AG08395 (cell line): ENCODE measurements around the gene TJP1.

Experiments
- DNase-seq: peaks from one replicate; pipeline ENCODE4 v3.0.0; 2012; ENCODE audit warnings: mixed read lengths, low spot score

Gene TJP1

DNA sequence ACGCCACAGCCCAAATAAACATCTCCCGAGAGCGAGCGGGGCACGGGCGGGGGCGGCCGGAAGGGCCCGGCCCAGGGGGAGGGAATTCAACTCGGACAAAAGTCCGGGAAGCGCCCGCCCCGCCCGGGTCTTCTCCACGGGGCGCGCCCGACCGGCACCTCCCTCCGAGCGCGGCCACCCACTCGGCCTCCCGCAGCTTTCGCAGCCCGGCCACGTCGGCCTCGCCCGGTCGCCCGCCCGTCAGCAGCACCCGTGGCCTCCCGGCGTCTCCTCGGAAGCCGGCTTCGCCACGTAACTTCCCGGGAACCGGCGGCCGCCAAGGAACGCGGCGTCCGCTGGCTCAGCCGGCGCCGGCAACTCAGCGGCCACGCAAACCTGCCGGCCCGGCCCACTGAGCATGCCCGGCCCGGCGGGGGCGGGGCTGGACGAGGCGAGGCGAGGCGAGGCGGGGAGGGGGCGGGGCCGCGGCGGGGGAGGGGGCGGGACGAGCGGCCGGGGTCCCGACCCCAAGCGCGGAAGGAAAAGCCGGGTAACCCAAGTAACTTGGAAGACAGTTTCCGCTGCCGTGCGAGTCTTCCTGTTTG lies at the start of gene TJP1:
Gene TJP1 (minus strand): TSS at position 369 of the 584 bp plus-strand sequence. CDS start 440 bp downstream, outside the sequence.
- DNase-seq = peak; percentile 85

DNA sequence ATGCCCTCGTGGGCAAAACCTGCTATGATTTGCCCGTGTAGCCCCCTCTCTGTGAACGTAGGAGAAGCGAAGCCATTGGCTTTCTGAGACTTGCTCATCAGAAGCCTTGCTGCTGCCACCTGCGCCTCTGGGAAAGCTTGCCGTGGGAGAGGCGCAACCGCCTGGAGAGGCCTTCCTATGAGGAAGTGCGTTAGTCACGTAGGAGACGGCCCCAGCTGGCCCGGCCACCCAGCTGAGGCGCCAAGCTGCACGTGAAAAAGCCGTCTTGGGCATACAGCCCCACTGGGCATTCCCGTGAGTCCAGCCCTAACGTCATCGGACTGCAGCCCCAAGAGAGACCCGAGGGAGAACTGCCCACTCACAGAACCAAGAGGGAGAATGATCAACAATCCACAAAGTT lies 49.1 kb upstream of the TJP1 start:
- DNase-seq = no peak

DNA sequence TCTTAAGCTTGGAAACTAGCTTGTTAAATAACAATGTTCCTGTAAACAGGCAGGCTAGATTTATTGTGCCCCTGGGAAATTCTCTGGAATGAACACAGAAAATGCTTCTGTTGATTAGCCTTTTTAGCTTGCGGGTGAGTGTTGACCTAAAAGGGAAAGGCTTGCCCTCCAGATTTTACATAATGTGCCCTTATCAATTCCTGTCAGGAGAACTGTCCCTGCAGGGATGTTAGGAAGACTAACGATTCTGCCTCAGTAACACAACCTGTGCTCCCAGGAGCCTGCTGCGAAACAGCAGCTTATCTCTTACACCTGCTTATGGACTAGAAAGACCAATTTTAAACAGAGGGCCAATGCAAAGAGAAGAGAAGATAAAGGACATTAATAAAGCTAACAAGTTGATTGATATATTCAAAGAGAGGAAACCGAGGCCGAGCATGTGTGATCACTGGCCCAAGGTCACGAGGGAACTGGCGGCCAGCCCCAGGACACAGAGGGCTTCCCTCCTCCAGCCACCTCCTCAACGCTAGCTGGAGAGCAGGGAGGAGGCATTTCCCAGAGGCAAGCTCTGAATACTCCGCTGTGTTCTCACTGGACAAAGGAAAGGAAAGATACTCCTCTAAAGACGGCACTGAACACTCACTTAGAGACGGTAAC lies 48.4 kb upstream of the TJP1 start:
- DNase-seq = no peak

- DNase-seq = no peak
Measured at GRCh38 chr15:29867241-29868000, 45.2 kb upstream of the TJP1 start.

- no peak for DNase-seq
Measured at GRCh38 chr15:29866337-29866736, 44.1 kb upstream of the TJP1 start.

DNA sequence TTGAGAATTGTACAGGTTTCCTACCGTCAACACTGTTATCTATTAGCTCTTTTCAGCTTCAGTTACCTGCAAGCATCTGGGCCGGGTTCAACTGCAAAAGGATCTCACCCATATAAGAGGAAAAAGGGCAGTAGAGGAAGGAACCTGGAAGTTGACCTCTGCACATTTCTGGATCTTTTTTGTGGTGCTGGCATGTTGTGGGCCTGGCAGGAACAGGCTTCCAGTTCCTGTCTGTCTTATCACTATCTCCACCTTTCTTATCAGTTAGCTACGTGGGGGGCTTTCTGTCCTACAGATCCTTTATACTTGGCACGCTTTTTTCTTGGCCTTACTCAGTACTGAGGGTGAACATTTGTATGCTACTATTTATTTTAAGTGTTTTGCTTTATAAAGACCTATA lies 42.2 kb upstream of the TJP1 start:
- DNase-seq = no peak

- no peak for DNase-seq
Measured at GRCh38 chr15:29863438-29863837, 41.2 kb upstream of the TJP1 start.

DNA sequence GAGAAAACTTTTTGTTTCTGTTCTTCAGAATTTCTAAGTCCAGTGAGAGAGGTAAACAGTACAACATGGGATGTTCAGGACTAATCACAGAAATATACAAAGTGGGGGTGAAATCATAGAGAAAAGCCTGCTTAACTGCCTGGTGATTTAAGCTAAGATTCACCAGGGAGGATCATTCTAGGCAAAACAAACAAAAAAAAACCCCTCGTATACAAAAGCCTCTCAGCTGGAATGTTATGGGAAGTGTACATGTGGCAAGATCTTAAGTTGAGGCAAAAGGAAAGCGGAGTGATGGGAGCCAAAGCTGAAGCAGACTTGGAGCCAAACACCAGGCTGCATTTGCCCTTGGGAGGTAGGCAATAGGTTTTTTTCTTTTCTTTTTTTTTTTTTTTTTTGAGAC lies 40.0 kb upstream of the TJP1 start:
- DNase-seq = no peak

GRCh38 chr15:29860872-29861271 lies 38.6 kb upstream of the TJP1 start:
- DNase-seq = no peak

DNA sequence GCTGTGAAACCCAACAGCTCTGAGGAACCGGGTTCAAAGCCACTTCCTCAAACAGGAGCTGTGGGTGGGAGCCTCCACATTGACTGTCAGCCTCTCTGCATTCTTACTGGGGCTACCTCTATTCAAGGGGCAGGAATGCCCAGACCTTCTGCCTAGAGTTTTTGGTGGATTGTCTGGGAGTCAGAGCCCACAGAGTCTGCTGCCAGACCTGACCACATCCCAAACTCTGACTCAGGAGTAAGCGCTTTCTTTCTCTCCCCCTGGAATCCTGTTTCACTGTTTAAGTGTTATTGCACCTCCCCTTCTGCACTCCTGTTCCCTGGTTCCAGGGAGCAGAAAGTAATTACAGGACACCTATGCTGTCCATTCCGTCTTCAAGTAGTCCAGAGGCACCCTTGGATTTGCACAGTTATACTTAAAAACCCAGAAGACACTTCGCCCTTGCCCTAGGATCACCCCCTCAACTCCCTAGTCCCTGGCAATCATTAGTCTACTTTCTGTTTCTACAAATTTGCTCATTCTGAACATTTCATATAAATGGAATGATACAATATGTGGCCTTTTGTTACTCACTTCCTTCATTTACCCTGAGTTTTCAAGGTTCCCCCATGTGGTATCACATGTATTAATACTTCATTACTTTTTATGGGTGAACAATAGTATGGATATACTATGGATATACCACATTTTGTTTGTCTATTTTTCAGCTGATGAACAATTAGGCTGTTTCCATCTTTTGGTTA lies 37.9 kb upstream of the TJP1 start:
- peak; percentile 82 for DNase-seq

DNA sequence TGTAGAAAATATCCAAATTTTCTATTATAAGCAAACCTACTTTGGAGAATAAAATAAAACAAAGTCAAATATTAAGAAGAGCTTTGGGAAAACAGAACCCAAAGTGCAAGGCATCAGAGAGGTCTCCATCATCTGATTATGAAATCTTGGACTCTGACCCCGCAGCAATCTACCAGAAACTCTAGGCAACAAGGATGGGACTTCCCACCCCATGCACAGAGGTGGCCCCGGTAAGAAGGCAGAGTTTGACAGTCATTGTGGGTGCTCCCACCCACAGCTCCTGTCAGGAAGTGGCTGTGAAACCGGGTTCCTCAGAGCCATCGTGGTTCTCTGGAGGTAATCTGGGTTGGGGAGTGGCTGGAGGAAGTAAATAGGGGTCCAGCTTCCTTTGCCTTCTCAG lies 37.0 kb upstream of the TJP1 start:
- no peak for DNase-seq

DNA sequence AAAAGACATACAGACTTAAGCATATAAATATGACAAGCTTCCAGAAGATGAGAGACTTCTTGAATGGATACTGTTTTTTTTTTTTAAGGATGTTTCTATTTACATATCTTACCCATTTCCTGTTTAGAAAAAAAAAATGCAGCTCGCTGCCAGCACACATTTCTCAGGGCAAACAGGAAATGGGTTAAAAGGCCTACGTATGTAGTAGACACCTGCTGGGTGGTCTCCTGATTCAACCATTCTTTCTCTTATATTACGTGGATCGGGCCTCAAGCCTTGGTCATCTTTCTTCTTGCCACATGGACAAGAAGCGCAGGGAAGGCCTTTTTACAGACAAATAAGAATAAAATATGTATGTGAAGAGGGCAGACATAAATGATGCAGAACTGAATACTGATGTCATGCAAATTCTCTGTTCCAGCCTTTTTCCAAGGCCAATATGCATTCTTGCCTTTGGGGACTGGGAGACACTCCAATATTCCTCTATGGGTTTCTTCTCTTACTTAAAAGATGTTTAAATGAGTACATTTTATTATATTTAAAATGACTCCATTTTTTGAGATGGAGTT lies 35.0 kb upstream of the TJP1 start:
- no peak for DNase-seq

- DNase-seq = no peak
Measured at GRCh38 chr15:29854413-29854812, 32.1 kb upstream of the TJP1 start.

GRCh38 chr15:29853211-29853987 lies 31.1 kb upstream of the TJP1 start:
- DNase-seq = no peak

GRCh38 chr15:29852201-29852600 lies 29.9 kb upstream of the TJP1 start:
- no peak for DNase-seq

- no peak for DNase-seq
Measured at GRCh38 chr15:29849716-29850115, 27.4 kb upstream of the TJP1 start.

- DNase-seq = no peak
Measured at GRCh38 chr15:29849218-29849617, 26.9 kb upstream of the TJP1 start.

DNA sequence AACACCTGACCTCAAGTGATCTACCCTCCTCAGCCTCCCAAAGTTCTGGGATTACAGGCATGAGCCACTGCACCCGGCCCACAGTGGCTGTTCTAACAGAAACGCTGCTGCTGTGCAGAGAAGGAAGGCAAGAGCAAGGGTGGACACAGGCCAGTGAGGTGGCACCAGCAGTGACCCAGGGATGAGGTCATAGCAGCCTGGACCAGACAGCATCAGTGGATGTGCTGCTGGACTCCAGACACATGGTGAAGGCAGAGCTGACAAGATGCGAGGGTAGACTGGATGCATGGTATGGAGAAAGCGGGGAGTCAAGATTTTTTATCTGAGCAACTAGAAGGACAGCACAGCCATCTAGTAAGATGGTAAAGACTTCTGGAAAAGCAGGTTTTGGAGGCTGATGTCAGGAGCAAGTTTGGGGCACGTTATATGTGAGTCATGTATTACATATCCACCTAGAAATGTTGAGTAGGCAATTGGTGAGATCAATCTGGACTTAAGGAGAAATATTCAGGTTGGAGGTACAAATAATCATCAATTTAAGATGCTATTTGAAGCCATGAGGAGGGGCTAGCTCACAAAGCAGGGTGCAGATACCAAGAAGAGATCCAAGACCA lies 22.1 kb upstream of the TJP1 start:
- DNase-seq = peak; percentile 18

- DNase-seq = no peak
Measured at GRCh38 chr15:29842290-29842689, 20.0 kb upstream of the TJP1 start.

DNA sequence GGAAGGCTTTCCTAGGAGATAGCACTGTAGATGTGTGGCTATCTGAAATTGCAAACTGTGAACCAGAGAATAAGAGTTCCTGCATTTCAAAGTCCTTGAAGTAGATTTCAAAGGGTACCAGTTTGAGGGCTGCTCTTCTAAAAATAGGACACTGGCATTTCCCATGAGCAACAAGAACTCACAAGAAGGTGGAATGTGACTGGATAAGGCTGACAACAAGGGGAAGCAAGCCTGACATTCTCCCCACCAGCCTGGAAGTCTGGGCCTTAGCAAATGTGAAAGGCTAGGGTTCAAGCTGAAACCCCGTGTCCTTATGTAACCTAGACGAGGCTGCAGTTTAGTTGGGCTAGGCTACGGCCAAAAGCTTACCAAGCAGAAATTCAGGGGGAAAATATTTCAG lies 18.7 kb upstream of the TJP1 start:
- DNase-seq = no peak

- DNase-seq = no peak
Measured at GRCh38 chr15:29840054-29840453, 17.8 kb upstream of the TJP1 start.
